Mesendoderm (in vitro differentiated cells): ENCODE data around the gene NODAL.

ENCODE experiments used
- DNase-seq: peaks from one replicate; pipeline ENCODE4 v3.0.0; 2013
- H2AK5ac ChIP-seq: 2 replicates; pipeline ENCODE4 v1.6.1; 2013; ENCODE audit warnings: low read length, inconsistent platforms
- H2BK120ac ChIP-seq: 2 replicates; pipeline ENCODE4 v1.6.1; 2013; ENCODE audit warnings: low read depth, mild to moderate bottlenecking, low read length, moderate library complexity, mixed read lengths
- H2BK15ac ChIP-seq: replicated peaks from 2 replicates; pipeline ENCODE4 v1.6.1; 2013; ENCODE audit warnings: low read depth, mild to moderate bottlenecking, moderate library complexity
- H2BK5ac ChIP-seq: 2 replicates; pipeline ENCODE4 v1.6.1; 2013; ENCODE audit warnings: low read length, inconsistent platforms
- H3K18ac ChIP-seq: 2 replicates; pipeline ENCODE4 v1.6.1; 2013; ENCODE audit warnings: mild to moderate bottlenecking, low read length, mixed read lengths
- H3K23ac ChIP-seq: one replicate; pipeline ENCODE4 v1.6.1; 2013; ENCODE audit warnings: low read length
- H3K27ac ChIP-seq: 2 replicates; pipeline ENCODE4 v1.5.1; 2013; ENCODE audit warnings: low read depth, mild to moderate bottlenecking, inconsistent platforms, low read length, moderate library complexity
- H3K27me3 ChIP-seq: 2 replicates; pipeline ENCODE4 v1.6.1; 2013; ENCODE audit warnings: low read length, control low read depth, mild to moderate bottlenecking, inconsistent platforms; ENCODE audit not compliant: insufficient read depth, poor library complexity
- H3K36me3 ChIP-seq: 2 replicates; pipeline ENCODE4 v1.6.1; 2013; ENCODE audit warnings: low read length, inconsistent platforms; ENCODE audit not compliant: control insufficient read depth, insufficient read depth
- H3K4ac ChIP-seq: one replicate; pipeline ENCODE4 v1.6.1; 2013; ENCODE audit warnings: low read depth, mild to moderate bottlenecking, low read length, moderate library complexity
- H3K4me1 ChIP-seq: 2 replicates; pipeline ENCODE4 v1.6.1; 2013; ENCODE audit warnings: low read depth, low read length, inconsistent platforms; ENCODE audit not compliant: control insufficient read depth
- H3K4me2 ChIP-seq: 2 replicates; pipeline ENCODE4 v1.6.1; 2013; ENCODE audit warnings: low read length
- H3K4me3 ChIP-seq: 2 replicates; pipeline ENCODE4 v1.5.1; 2013; ENCODE audit warnings: mild to moderate bottlenecking, low read length
- H3K56ac ChIP-seq: one replicate; pipeline ENCODE4 v1.6.1; 2013; ENCODE audit warnings: low read length
- H3K79me1 ChIP-seq: 2 replicates; pipeline ENCODE4 v1.6.1; 2013; ENCODE audit warnings: low read length, inconsistent platforms
- H3K79me2 ChIP-seq: 2 replicates; pipeline ENCODE4 v1.6.1; 2013; ENCODE audit warnings: mild to moderate bottlenecking, low read length; ENCODE audit not compliant: control insufficient read depth, insufficient read depth
- H3K9ac ChIP-seq: 2 replicates; pipeline ENCODE4 v1.6.1; 2013; ENCODE audit warnings: low read length, inconsistent platforms
- H4K5ac ChIP-seq: one replicate; pipeline ENCODE4 v1.6.1; 2013; ENCODE audit warnings: low read length
- H4K8ac ChIP-seq: one replicate; pipeline ENCODE4 v1.6.1; 2013; ENCODE audit warnings: low read depth, mild to moderate bottlenecking, control low read depth, low read length, moderate library complexity
- WGBS: extraction: QIAGEN DNeasy Blood & Tissue Kit; methylation state at CpG from one replicate; pipeline ENCODE4 v1.1.7; 2013; ENCODE audit warnings: low lambda C conversion rate, missing lambda C conversion rate; ENCODE audit not compliant: insufficient coverage; ENCODE audit errors: extremely low coverage; 5-methylcytosine and 5-hydroxymethylcytosine counted together

NODAL gene

GRCh38 chr10:70478191-70479164 lies 37.0 kb upstream of the NODAL start, which contains the start of gene PALD1:
Gene PALD1, plus strand, starts transcription at chr10:70478767. Its CDS starts 47,185 bp downstream, at chr10:70525952.
- H3K79me1 ChIP-seq: peaks cover 19% of the 10 kb centered on the region
- no peak within 1 kb of the TSS for H2BK15ac ChIP-seq
- H3K18ac ChIP-seq: peak within 1 kb of the TSS; percentile 0
- peaks cover 11% of the 10 kb centered on the region for H3K4me1 ChIP-seq
- no peak within 1 kb of the TSS for H4K8ac ChIP-seq
- peak within 1 kb of the TSS; percentile 86 for H3K4me3 ChIP-seq
- peak within 1 kb of the TSS; percentile 91 for H3K9ac ChIP-seq
- peak within 1 kb of the TSS; percentile 74 for H3K23ac ChIP-seq
- H3K36me3 ChIP-seq: no peaks in the 10 kb centered on the region
- no peak within 1 kb of the TSS for H4K5ac ChIP-seq
- H3K4me2 ChIP-seq: peak within 1 kb of the TSS; percentile 97
- H2AK5ac ChIP-seq: peak within 1 kb of the TSS; percentile 49
- DNase-seq: peak; percentile 86
- H2BK120ac ChIP-seq: no peak within 1 kb of the TSS
- WGBS: no CpG with 5 or more reads among the region's 110 CpGs
- peak within 1 kb of the TSS; percentile 29 for H3K27ac ChIP-seq
- peak within 1 kb of the TSS; percentile 49 for H3K4ac ChIP-seq
- H2BK5ac ChIP-seq: peak within 1 kb of the TSS; percentile 55
- peaks cover 23% of the 10 kb centered on the region for H3K79me2 ChIP-seq
- H3K27me3 ChIP-seq: no peaks in the 10 kb centered on the region
- H3K56ac ChIP-seq: peak within 1 kb of the TSS; percentile 96

GRCh38 chr10:70477661-70478162 lies 36.2 kb upstream of the NODAL start:
- Histone ChIP-seq H3K56ac (peak overlapping the region; percentile 94), H4K8ac (no peak overlapping the region), H3K79me1 (peaks cover 15% of the 10 kb centered on the region), H2AK5ac (no peak overlapping the region), H3K9ac (peak overlapping the region; percentile 91), H3K4me2 (peak overlapping the region; percentile 72), H3K27me3 (no peaks in the 10 kb centered on the region), H2BK15ac (no peak overlapping the region), H3K4me3 (peak overlapping the region; percentile 66), H3K79me2 (peaks cover 21% of the 10 kb centered on the region), H2BK5ac (no peak overlapping the region), H3K4me1 (peaks cover 11% of the 10 kb centered on the region), H3K36me3 (no peaks in the 10 kb centered on the region), H3K23ac (peak overlapping the region; percentile 74), H3K27ac (peak overlapping the region; percentile 11), H2BK120ac (no peak overlapping the region), H4K5ac (no peak overlapping the region), H3K18ac (peak overlapping the region; percentile 0), H3K4ac (peak overlapping the region; percentile 49)
- peak; percentile 65 for DNase-seq
- WGBS: no CpG with 5 or more reads among the region's 27 CpGs

- Histone ChIP-seq H3K36me3 (no peaks in the 10 kb centered on the region), H3K4me3 (no peak overlapping the region), H2BK120ac (no peak overlapping the region), H3K9ac (no peak overlapping the region), H3K79me1 (peaks cover 13% of the 10 kb centered on the region), H3K56ac (no peak overlapping the region), H4K5ac (no peak overlapping the region), H2BK15ac (no peak overlapping the region), H3K4me1 (peaks cover 11% of the 10 kb centered on the region), H4K8ac (no peak overlapping the region), H3K4ac (no peak overlapping the region), H3K27me3 (no peaks in the 10 kb centered on the region), H2BK5ac (no peak overlapping the region), H3K18ac (no peak overlapping the region), H2AK5ac (no peak overlapping the region), H3K27ac (no peak overlapping the region), H3K79me2 (peaks cover 19% of the 10 kb centered on the region), H3K4me2 (no peak overlapping the region), H3K23ac (no peak overlapping the region)
- no peak for DNase-seq
- no CpG with 5 or more reads among the region's 7 CpGs for WGBS
Observed at GRCh38 chr10:70476249-70477035, 35.0 kb upstream of the NODAL start.

DNA sequence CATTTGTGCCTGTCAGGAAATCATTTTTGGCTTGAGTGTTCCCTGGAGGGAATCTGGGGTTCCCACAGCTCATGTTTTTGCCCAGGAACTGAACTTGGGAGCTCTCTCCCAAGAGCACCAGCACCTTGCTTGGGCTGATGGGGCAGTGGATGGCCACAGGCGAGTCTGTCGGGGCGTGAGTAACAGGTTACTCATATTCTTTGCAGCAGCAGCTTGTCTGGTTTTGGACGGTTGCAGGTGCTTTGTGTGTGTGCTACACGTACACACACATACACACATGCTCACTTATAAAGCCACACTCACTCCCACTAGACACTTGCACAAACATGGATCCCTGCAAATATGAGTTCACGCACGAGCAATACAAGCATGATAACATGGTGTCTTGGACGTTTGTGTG lies 34.2 kb upstream of the NODAL start:
- H4K5ac ChIP-seq: no peak overlapping the region
- H3K79me1 ChIP-seq: peaks cover 8% of the 10 kb centered on the region
- no peak overlapping the region for H2BK15ac ChIP-seq
- H3K9ac ChIP-seq: no peak overlapping the region
- H2BK120ac ChIP-seq: no peak overlapping the region
- H2AK5ac ChIP-seq: no peak overlapping the region
- H3K4me3 ChIP-seq: no peak overlapping the region
- H3K18ac ChIP-seq: no peak overlapping the region
- H3K4me1 ChIP-seq: peaks cover 11% of the 10 kb centered on the region
- no peak overlapping the region for H3K23ac ChIP-seq
- no peak overlapping the region for H3K56ac ChIP-seq
- H3K27ac ChIP-seq: no peak overlapping the region
- WGBS: no CpG with 5 or more reads among the region's 8 CpGs
- DNase-seq: no peak
- no peak overlapping the region for H3K4me2 ChIP-seq
- peaks cover 12% of the 10 kb centered on the region for H3K79me2 ChIP-seq
- no peaks in the 10 kb centered on the region for H3K27me3 ChIP-seq
- H3K36me3 ChIP-seq: no peaks in the 10 kb centered on the region
- H4K8ac ChIP-seq: no peak overlapping the region
- no peak overlapping the region for H2BK5ac ChIP-seq
- H3K4ac ChIP-seq: no peak overlapping the region

- H3K27me3 ChIP-seq: no peaks in the 10 kb centered on the region
- no peak overlapping the region for H3K18ac ChIP-seq
- no peak overlapping the region for H3K4ac ChIP-seq
- no peak overlapping the region for H3K27ac ChIP-seq
- H3K56ac ChIP-seq: no peak overlapping the region
- DNase-seq: no peak
- peaks cover 5% of the 10 kb centered on the region for H3K79me2 ChIP-seq
- no peak overlapping the region for H2BK120ac ChIP-seq
- H3K4me1 ChIP-seq: peaks cover 4% of the 10 kb centered on the region
- no peak overlapping the region for H2BK5ac ChIP-seq
- H3K23ac ChIP-seq: no peak overlapping the region
- no CpG with 5 or more reads among the region's 2 CpGs for WGBS
- H3K36me3 ChIP-seq: no peaks in the 10 kb centered on the region
- no peak overlapping the region for H2AK5ac ChIP-seq
- H3K9ac ChIP-seq: no peak overlapping the region
- no peak overlapping the region for H4K5ac ChIP-seq
- peaks cover 2% of the 10 kb centered on the region for H3K79me1 ChIP-seq
- no peak overlapping the region for H3K4me3 ChIP-seq
- H3K4me2 ChIP-seq: no peak overlapping the region
- no peak overlapping the region for H4K8ac ChIP-seq
- H2BK15ac ChIP-seq: no peak overlapping the region
Observed at GRCh38 chr10:70474780-70475179, 33.3 kb upstream of the NODAL start.
